ENCODE measurements around the gene IFI44L.

The IFI44L gene

GRCh38 chr1:78691995-78692747, 71.9 kb downstream of the IFI44L start:
- no peak for DNase-seq
